GM15510 (cell line): Measurements from ENCODE around the gene STK40.

ENCODE experiments used
- POLR2A ChIP-seq: IDR thresholded peaks from 3 replicates; pipeline ENCODE4 v1.6.1; 2011; ENCODE audit warnings: borderline replicate concordance; ENCODE audit not compliant: insufficient read length; ENCODE audit errors: extremely low read depth

STK40 gene

DNA sequence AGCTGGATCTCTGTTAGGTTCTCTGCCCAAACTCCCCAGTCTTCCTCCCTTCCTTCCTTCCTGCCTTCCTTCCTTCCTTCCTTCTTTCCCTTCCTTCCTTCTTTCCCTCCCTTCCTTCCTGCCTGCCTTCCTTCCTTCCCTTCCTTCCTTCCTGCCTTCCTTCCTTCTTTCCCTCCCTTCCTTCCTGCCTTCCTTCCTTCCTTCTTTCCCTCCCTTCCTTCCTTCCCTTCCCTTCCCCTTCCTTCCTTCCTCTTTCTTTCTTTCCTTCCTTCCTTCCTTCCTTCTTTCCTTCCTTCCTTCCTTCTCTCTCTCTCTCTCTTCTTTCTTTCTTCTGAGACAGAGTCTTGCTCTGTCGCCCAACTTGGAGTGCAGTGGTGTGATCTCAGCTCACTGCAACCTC lies 20.7 kb upstream of the STK40 start:
- TF ChIP-seq POLR2A = no peak

DNA sequence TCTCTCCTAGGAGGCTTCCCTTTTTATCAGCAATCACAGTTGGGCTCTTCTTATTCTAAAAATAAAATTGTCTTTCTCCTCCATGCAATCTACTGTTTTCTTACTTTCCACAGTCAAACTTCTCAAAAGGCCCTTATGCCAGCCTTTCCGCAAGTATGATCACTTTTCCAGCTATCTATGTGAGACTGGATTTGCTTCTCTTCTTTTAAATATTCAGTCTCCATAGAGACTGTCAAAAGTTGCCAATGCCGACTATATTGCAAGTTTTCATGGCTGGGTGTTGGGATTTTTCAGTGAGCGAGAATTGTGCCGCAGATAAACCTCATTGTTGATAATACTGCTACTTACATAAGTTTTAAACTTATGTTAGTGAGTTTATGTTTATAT lies 16.8 kb upstream of the STK40 start:
- TF ChIP-seq POLR2A = no peak

DNA sequence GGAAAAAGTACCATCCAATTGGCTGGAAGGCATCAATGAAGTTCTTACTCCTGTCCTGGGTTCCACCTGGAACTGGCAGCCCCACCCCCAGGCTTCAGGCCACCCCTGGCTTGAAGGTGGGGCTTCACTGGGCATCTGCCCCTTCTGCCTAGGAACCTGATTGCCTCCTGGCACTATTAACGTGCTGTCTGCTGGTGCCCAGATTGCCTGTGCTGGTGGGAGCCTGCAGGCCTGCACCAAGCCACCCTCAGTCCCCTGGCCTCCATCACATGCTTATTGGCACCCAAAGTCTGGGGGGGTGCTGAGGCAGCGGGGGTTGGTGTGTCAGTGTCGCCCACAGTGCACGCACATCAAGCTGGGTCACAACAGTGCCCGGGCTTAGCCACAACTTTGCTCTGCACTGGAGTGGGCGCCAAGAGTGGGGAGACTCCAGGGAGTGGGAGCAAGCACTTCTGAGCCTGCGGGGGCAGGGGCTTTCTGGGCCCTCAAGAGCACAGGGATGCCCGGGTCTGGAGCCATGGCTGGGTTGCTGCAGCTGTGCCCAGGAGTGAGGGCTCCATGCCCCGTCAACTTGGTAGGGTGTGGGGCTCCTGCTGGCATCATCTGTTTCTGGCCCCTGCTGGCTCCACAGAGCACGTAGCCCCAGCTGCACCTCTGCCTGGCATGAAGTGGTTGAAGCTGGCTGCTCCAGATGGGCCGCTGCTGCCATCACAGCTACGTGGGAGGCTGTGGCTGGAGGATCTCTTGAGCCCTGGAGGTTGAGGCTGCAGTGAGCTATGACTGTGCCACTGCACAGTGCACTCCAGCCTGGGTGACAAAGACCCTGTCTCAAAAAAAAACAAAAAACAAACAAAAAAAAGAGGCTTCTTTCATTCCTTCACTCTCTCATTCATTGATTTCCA lies 16.1 kb upstream of the STK40 start:
- no peak for TF ChIP-seq POLR2A

DNA sequence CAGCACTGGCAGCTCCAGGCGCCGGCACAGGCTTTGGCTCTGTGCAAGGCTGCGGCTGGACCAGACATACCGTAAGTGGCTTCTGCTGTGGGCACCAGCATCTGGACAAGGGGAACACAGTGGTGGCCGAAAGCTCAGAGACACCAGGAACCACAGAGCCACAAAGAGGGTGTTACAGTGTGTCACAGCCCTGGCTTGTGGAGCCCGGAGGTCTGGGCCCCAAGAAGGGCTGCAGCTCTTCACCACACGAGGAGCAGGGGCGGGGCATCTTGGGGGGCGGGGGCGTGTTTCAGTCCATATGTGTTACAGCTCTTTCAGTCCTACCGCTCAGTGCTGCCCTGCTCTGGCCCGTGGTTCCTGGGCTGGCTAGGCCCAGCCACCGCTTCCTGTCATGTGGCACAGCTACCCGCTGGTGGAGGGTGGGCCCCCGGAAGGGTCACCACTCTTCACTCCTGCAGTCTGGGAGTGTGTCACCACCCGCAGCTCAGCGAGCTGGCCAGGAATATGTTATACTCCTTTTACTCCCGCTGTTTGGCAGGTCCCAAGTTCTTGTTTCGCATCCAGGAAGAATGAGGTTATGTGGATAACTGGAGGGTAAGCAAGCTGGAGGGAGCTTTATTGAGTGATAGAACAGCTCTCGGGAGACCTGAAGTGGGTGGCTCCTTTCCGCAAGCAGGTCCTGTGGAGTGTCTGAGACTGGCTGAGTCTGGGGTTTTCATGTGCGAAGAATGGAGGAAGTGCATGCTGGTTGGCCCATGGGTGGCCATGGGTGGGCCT lies 15.3 kb upstream of the STK40 start:
- TF ChIP-seq POLR2A = peak; percentile 77

DNA sequence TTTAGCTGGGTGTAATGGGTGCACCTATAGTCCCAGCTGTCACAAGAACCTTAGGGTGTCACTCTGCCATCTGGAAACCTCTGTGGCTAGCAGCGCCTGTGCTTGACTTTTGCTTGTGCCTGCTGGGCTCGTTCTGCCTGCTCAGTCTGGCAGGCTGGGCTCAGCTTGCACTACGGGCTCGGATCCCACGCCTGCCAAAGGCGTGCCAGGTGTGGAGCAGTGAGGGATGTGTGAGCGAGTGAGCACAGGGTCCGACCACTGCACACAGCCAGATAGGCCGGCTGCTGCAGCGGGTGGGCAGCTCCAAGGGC lies 14.7 kb upstream of the STK40 start:
- TF ChIP-seq POLR2A = no peak

DNA sequence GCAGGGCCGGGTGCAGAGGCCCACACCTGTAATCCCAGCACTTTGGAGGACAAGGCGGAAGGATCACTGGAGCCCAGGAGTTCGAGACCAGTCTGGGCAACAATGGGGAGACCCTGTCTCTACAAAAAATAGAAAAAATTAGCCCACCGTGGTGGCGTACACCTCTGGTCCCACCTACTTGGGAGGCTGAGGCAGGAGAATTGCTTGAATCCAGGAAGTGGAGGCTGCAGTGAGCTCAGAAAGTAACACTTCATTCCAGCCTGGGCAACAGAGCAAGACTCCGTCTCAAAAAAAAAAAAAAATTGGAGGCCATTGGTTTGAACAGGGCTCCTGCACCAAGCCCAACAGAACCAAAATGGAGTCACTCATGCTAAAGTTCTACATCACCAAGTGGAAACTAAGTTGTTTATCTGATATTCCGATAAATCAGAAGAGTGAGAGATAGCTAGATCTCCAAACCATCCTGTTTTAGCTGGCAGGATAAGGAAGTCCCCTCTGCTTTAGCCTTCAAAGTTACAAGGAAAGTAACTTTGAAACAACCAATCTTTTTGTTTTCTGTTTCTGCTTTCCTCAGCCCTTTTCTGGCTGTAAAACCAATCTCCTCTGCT lies 12.8 kb upstream of the STK40 start:
- TF ChIP-seq POLR2A = no peak

DNA sequence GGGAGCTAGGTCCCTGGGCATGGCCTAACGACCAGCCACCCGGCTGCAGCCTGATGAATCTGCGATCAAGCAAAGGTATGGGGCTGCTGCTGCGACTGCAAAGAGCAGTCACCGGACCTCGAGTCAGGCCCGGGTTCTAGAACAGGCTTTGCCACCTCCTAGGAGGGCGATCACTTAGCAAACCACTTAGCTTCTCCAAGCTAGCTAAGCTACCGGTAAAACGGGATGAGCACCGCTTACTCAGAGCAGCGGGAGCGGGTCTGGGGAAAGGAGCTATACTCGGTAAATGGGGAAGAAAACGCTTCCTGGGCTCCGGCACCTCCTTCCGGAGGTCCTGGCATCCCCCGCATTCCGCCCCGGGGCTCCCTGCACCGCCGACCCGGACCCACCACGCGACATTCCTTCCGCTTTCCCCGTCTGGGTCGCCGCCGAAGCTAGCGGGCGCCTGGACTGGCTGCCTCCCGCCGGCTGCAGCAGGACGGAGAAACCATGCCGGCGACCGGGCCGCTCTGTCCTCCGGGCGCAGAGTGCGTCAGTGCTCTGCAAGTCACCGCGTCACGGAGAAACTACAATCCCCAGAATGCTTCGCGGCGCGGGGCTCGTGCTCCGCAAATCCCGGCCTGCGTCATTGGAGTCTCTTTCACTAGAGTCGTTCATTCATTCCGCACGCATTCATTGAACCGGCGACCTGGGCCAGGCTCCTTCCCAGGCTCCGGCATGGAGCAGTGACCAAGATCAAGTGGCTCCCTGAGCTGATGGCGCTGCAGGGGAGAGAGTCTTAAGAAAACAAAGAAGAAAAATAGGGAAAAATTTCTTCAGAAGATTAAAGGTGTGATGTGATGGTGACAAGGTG lies 11.9 kb upstream of the STK40 start, which contains the start of gene LSM10:
TSS of gene LSM10 (minus strand) at position 531 of the 853 bp plus-strand sequence. CDS start 3,779 bp downstream, outside the sequence.
- peak; percentile 93 for TF ChIP-seq POLR2A

DNA sequence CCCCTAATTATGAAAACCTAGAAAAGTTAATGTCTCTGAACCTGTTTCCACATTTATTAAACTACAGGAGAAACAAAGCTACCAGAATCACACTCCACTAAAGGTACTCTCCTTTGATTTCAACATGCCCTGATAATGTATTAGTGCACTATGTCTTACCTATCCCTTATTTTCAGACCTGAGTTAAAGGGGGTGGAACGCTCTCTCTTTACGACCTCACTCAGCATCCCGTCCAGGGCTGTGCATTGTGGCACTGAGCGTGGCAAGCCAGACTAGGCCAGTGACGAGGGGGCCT lies 11.3 kb upstream of the STK40 start:
- TF ChIP-seq POLR2A = no peak

DNA sequence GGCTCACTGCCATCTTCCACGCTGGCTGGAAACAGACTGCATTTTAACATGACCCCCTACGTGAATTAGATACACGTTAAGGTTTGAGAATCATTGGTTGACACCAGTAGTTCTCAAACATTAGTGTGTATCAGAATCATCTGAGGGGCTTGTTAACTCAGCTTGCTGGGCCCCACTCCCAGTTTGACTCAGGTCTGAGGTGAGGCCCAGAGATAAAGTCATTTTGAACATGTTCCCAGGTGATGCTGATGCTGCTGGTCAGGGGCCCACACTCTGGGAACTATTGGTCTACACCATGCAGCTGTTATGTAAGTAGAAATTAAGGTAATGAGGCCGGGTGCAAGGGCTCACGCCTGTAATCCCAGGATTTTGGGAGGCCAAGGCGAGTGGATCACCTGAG lies 10.6 kb upstream of the STK40 start:
- TF ChIP-seq POLR2A = no peak

DNA sequence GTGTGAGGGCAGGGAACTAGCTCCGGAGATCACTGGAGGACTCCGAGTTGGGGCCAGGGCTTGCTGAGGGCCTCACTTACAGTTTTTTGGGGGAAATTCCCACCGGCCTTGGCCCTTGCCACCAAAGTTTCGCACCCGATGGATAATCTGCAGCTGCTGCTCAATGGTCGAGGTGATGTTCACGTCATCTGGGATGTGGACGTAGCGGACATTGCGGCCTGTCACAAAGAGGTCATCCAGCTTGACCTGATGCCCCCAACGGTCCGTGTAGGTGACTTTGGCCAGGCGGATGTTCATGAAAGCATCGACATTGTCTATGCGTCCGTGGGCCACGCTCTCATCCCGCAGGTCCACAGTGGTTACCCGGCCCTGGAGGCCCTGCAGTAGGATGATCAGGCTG lies 8.0 kb upstream of the STK40 start:
- TF ChIP-seq POLR2A = no peak

DNA sequence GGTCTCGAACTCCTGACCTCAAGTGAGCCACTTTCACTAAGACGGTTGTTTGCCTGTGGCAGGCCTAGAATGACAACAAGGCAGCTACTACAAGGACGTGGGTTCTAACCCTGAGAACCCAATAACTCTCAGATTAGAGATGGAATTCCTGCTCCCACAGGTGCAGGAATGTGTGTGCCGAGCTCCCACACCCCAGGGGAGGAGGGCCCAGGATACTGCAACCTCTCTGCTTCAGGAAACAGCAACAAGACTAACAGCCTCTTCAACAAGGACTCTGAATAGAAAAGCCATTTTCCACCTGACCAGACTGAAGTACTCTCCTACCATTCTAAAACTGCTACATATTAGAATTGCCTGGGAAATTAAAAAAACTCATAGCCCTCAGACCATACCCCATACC lies 7.1 kb upstream of the STK40 start:
- TF ChIP-seq POLR2A = no peak

DNA sequence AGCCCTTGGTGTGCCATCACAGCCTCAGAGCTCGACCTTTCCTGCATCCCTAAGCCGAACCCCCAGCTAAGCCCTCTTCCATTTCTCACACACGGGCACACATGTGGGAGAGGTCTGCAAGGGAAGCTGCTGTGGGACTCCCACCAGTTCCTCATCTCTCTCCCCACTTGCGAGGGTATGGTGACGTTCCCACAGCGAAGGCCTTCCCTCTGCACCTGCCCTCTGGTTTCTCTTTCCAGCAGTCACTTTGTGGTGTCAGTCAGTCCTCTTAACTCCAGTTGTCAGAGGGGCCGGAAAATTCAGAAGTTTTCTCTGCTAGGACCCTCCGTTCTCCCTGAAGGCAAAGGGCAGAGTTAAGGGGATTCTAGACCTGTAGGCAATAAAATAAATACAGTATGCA lies 5.5 kb upstream of the STK40 start:
- no peak for TF ChIP-seq POLR2A

DNA sequence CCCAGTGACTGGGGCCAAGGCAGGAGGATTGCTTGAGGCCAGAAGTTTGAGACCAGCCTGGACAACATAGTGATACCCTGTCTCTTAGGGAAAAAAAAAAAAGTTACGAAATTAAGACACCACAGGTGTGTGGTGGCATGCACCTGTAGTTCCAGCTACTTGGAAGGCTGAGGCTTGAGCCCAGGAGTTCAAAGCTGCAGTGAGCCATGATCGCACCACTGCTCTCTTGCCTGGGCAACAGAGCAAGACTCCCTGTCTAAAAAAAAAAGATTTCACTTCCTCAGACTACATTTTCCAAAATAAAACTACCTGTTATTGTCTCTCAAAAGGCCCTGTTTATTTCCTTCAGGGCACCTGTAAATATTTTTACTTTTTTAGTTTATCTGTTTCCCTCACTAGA lies 4.7 kb upstream of the STK40 start:
- TF ChIP-seq POLR2A = no peak

DNA sequence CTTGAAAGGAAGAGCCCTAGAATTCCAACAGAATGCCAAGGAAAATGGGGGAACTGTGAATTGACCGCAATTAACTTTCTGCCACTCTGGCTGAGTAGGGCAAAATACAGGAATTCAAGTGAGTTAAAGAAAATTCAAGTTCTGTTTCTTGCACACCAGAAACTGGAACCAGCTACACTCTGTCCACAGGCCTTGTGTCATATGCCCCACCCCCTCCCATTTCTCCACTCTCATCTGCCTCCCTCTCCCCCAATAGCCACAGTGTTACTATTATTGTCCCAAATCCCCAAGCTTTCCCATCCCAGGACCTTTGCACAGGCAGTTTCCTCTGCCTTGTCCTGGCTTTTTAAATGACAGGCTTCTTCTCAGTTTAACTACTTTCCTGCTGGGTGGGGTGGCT lies 4.3 kb upstream of the STK40 start:
- no peak for TF ChIP-seq POLR2A

DNA sequence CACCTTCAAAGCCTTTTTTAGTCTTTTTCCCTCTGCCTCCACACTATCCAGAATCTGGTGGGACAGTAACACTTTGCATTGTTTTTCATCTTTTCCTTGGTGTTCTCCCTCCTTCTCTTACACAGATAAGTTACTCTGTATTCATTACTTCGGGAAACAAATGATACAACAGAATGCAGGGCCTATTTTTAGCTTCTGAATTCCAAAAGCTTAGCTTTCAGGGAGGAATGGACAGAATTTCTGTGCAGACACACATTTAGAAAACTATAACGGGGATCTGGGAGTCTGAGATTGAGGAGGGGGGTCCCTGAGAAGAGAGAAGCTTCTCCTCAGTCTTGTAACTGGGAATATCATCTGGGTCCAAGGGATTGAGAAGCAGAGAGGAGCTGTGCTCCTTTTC lies 3.5 kb upstream of the STK40 start:
- TF ChIP-seq POLR2A = no peak

DNA sequence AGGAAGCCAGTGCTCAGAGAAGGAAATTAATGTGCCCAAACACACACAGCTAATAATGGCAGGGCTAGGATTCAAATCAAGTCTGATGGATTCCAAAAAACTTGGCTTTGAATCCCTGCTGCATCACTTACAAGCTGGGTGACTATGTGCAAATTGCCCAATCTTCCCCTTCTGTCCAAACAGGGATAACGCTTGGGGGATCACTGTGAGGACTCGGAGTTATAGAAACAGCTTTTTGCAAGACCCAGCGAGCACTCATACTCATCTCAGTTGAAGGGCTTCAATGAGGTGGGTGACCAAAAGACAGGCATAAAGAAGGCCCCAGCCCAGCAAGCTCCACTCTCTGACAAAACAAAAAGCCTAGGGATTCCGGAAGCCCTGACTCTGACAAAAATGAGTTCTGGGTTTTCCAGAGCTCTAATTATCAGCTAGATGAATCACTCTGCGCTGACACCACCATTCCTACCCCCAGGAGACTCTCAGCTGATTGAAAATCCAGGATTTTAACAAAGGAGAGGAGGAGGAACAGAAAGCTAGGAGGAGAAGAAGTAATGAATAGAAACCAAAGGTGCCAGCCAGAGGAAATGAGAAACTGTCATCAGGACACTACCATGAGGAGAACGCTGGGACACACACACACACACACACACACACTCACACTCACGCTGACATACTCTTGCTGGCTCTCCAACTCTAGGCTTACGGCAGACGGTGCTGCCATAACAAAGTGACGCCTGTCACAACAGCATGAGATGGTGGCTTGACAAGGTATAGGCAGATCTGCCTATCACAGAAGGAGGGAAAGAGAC lies 1.6 kb upstream of the STK40 start:
- no peak for TF ChIP-seq POLR2A
